Stimulated activated CD8-positive, alpha-beta memory T cell treated with anti-CD3 and anti-CD28 coated beads, Interleukin-4, amount 100 ng/mL, for 4 hours (primary cell): ENCODE measurements around the gene BEST3.
"Not testable (repeated sequence)": the region's sequence is repeated elsewhere in the genome, so short reads cannot be mapped to it uniquely, and the experiment has no call there.

Source experiments
- DNase-seq, 2 donors: peaks; one replicate each; pipeline ENCODE4 v3.0.0-alpha.2; 2020; ENCODE audit warnings: low read depth in 2 of 2, low spot score in 1 of 2

BEST3 gene

GRCh38 chr12:69649529-69649928 is 49.6 kb downstream of the BEST3 start:
- no peak for DNase-seq

GRCh38 chr12:69648476-69648875 is 50.6 kb downstream of the BEST3 start:
- DNase-seq: no peak

GRCh38 chr12:69647178-69647577 is 51.9 kb downstream of the BEST3 start:
- DNase-seq: no peak

GRCh38 chr12:69645031-69645430 is 54.1 kb downstream of the BEST3 start:
- no peak for DNase-seq

- DNase-seq: no peak
These were observed 54.6 kb downstream of the BEST3 start for GRCh38 chr12:69644511-69644910.

- no peak for DNase-seq
These were observed 56.6 kb downstream of the BEST3 start for GRCh38 chr12:69642531-69642930.

GRCh38 chr12:69641546-69641945 is 57.6 kb downstream of the BEST3 start:
- no peak for DNase-seq

GRCh38 chr12:69639400-69640016 is 59.6 kb downstream of the BEST3 start:
- DNase-seq: peak; percentile 7 to 14

- no peak for DNase-seq
These were observed 66.0 kb downstream of the BEST3 start for GRCh38 chr12:69633061-69633460.

GRCh38 chr12:69630191-69630590 is 68.9 kb downstream of the BEST3 start:
- no peak for DNase-seq

- DNase-seq: no peak
These were observed 71.6 kb downstream of the BEST3 start for GRCh38 chr12:69627501-69627900.

- DNase-seq: no peak
These were observed 75.1 kb downstream of the BEST3 start for GRCh38 chr12:69623970-69624369.

GRCh38 chr12:69621551-69621950 is 77.6 kb downstream of the BEST3 start:
- DNase-seq: no peak

GRCh38 chr12:69620921-69621320 is 78.2 kb downstream of the BEST3 start:
- no peak for DNase-seq

- no peak for DNase-seq
These were observed 79.0 kb downstream of the BEST3 start for GRCh38 chr12:69620077-69620476.

GRCh38 chr12:69619050-69619449 is 80.1 kb downstream of the BEST3 start:
- DNase-seq: no peak

- no peak for DNase-seq
These were observed 83.1 kb downstream of the BEST3 start for GRCh38 chr12:69616025-69616424.

GRCh38 chr12:69613351-69613750 is 85.8 kb downstream of the BEST3 start:
- no peak for DNase-seq

GRCh38 chr12:69610729-69611128 is 88.4 kb downstream of the BEST3 start, which contains the start of gene LRRC10:
Gene LRRC10 (minus strand): TSS chr12:69610907. CDS start chr12:69610838, 69 bp downstream.
- no peak for DNase-seq

- DNase-seq: no peak
These were observed 89.0 kb downstream of the BEST3 start for GRCh38 chr12:69610126-69610525.

- no peak for DNase-seq
These were observed 91.0 kb downstream of the BEST3 start for GRCh38 chr12:69608114-69608513.

GRCh38 chr12:69604275-69604674 is 94.8 kb downstream of the BEST3 start:
- DNase-seq: not testable (repeated sequence)
